Measurements from ENCODE around the gene FAM240A.

The FAM240A gene

DNA sequence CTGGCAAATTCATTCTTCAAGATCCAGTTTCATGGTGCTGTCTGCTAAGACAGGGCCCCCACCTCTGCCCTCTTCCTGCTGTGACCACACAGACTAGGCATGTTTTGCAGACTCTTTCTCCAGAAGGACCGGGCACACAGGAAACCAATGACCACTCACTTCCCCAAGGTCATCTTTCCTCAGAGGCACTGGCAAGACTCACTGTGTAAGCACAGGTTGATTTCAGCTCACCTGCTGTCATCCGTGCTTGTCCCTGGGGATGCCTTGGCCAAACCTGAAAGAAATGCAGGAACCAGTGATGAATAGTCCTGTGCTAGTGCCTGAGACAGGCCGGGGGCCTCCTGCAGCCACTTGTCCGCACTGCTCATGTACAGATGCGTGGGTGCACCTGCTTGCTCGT, 47.7 kb downstream of the FAM240A start:
- FAIRE-seq (no peak), DNase-seq (ENCODE audit: insufficient read length, low spot score) (no peak)

DNA sequence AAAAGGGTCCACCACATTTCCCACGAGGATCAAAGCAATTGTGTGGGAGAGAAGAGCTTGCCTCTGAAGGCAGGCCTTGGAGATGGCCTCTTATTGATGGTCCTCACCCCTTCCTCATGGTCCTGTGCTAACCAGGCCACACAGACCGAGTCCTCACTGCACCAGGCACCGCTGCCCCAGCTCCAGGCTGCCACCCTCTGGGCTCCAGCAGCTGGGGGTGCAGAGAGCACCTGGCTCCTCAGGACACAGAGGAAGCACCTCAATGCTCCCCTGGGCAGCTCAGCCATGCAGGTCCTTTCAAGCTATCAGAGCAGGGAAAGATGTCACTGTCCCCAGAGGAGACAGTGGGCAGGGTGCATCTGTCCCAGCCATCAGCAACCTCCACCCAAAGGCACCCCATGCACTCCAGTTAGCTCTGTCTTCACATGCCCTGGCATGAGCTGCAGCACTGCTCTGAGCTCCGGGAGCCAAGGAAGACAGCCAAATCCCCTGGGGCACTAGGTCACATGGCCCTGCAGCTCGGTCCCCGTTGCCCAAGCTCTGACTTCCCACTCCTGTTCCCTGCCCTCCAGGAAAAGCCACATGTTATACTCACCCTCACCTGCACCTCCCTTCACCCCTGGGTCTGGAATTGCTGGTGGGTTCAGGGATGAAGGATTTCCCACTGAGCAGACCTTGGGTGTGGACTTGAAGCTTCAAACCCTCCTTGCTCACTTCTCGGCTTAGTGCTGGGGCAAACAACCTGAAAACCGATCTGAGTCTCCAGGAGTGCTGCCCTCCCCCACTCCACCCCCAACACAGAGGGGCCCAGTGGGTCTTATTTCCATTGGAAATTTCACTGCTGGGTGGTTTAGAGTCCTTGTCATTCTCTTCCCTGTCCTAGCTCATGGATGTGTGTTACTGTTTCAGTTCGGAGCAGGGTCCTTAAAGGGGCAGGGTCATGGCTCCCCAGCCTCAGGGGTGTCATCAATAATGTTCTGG, 48.5 kb downstream of the FAM240A start:
- no peak for DNase-seq (ENCODE audit: insufficient read length, low spot score)
- no peak for FAIRE-seq

DNA sequence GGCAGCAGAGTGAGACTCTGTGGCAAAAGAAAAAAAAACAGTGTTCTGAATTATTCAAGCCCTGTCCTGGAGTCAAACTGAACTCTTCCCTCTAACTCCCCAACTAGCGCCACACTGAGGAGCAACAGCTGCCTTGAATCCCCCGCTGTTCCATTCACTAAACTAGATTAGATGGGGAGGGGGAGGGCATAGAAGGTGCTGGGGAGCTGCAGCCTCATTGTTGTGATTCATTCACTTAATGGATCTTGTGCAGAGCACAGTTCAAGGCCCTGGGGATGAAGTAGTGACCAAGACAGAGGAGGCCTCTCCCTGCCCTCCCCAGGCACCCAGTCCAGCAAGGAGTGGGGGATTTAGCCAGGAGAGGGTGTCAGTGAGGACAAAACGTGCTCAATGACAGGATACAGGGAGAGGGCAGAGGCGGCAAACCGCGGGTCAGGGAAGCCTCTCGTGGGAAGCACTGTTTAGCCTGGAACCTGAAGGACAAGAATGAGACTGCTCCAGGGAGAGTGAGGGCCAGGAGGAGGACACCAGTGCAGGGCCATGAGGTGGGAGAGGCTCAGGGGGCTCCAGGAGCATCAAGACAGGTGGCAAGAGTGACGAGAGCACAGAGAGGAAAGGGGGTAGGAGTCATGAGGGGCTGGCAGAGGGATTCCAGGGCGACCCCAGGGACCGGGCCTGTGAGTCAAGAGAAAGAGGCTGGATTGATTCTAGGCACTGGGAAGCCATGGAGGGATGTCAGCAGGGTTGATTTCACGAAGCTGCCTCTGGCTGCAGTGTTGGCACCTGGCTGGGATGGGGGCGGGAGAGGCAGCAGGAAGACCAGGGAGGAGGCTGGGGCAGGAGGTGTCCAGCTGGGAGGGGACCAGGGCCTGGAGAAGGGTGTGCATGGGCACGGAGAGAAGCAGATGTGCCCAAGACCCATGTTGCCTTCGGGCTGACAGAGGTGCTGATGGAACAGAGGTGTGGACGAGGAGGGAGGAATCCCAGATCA, 49.7 kb downstream of the FAM240A start:
- FAIRE-seq (no peak), DNase-seq (ENCODE audit: insufficient read length, low spot score) (no peak)

DNA sequence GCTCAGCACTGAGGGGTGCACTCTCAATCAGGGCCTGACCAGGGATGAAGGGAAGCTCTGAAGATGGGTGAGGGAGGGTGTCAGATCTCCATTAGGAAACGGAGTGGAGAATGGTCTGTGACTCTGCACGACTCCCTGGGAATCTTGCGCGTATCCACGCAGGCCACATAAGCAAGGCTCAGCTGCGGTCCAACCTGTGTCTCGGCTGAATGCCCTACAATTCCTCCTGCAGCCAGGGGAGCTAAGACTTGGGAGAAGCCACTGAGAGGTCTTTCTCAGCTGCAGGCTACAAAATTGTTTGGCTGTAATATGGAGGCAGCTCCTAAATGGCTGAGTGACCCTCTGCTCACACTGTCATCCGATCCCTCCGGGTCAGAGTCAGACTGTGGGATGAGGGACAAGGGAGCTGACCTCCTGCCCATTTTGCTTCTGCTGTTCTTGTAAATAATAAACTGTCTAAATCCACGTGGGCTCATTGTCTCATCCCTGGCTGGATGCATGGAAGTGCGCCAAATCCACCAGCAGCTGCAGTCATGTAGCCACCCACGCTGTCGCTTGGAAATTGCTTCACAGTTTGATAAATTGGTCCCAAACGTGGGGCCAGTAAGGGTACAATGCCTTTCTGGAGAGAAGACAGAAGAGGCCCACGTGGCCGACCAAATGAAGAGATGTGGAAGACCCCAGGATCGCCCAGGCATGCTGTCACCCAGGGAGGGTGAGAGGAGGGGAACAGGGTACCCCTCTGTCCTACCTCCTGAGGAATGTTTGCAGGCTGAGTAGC, 50.6 kb downstream of the FAM240A start:
- FAIRE-seq (no peak), DNase-seq (ENCODE audit: insufficient read length, low spot score) (no peak)

DNA sequence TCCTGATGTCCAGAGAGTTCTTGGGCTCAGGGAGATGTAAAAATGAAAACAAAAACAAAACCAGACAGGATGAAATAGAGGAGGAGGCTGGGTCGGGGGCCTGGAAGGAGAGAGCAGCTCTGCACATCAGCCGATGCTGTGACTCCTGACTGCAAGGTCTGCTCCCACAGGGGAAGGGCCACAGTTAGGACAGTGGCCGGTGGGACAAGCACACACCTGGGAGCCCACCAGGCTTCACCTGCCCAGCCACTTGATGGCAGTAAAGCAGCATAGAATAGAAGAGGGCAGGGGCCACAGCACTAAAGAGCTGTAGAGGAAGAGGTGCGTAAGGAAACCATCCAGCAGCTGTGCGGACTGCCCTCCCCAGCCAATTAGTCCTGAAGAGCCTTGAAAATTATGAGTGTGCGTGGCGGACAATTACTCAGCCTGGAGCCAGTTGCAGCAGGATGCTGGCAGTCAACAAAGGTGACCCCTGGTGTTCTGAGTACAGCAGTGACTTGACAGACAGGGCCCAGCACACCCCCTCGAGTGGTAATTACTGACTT, 51.3 kb downstream of the FAM240A start:
- DNase-seq (ENCODE audit: insufficient read length, low spot score) (no peak), FAIRE-seq (no peak)

DNA sequence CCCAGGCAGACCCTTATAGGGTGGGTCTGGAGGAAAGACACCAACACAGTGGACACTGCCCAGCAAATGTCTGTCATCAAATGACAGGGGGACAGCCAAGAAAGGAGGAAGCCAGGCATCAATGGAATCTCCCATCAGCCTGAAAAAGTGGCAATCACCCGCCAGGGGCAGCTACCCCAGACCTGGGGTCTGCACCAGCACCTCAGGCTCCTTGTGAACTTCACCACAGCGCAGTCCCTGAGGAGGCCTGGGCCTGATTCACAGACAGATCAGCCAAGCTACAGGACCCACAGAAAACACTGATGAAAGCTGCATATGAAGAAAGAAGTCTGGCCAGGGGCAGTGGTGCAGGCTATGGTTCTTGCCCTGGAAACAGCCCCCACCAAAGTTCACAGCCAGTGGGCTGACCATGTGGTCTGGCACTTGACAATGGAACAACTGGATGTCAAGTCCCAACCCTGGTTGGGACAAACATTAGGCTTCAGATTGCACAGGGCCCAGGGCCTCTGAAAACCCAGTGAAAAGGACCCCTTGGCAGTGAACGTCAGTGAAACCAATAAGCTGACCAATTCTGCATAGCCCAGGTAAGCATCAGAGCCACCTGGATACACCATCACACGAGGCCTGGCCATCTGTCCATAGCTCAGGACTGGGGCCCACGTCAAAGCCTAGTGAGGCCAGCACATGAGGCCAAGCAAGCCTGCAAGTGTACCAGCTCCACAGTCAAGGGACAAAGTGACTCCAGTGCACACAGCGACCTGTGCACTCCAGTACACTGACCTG, 52.1 kb downstream of the FAM240A start:
- FAIRE-seq (no peak), DNase-seq (ENCODE audit: insufficient read length, low spot score) (no peak)

DNA sequence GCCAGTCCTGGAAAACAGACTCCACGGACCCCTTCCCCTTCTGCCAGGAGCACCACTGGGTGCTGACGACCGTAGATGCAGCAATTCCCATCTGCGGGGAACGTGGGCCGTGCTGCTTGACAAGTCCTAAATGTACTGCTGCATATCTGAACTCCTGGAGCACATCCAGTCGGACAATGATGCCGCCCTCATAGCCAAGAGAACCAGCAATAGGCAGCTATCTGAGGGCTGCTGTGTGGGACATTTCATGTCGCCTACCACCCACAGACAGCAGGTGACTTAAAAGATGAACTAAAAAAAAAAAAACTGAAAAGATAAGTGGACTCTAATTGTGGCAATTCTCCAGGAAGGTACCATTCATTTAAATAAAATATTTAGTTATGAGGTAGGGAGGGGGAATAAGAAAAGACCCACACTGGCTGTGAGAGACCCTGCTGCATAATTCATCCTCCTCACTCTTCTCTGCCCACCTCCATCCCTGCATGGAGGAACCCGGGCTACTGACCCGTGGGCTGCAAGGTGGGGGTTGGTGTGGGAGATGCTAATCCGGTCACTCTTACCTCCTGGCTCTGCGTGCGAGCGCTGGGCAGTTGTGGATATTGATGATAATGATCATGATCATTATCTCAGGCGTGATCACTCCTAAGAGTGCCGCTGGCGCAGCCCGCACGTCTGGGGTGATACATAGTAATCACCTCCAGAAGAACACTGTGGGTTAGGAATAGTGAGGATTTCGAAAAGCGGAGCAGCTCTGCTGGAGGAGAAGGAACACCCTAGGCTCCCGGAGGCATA, 52.8 kb downstream of the FAM240A start:
- no peak for DNase-seq (ENCODE audit: insufficient read length, low spot score)
- no peak for FAIRE-seq

DNA sequence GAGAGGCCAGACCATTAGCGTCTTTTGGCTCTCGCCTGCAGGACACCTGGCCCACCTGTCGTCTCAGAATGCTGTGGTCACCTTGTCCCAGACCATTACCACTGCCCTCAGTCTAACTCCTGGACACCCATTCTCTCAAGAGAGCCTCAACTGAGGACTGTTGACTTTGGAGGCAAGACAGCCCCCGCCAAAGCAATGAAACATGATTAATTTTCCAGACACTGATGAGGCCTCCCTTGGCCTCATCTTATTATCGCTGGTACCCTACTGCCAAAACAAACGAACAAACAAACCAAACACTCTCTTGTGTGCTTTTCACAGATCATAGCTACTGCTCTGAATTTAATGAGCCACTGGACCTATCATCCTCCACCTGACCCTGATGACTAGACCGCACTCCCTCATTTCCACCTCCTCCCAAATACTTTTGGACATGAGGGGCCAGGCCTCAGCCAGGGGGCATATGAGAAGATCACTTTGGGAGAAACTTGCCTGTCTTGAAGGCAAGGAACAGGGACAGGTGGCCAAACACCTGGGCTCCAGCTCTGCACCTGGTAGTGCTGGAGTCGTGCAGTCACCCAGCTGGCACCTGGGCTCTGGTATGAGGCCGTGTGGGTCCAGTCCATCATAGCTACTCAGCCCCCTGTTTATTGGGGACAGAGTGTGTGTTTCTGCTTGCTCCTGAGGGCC, 53.6 kb downstream of the FAM240A start:
- DNase-seq (ENCODE audit: insufficient read length, low spot score): no peak

DNA sequence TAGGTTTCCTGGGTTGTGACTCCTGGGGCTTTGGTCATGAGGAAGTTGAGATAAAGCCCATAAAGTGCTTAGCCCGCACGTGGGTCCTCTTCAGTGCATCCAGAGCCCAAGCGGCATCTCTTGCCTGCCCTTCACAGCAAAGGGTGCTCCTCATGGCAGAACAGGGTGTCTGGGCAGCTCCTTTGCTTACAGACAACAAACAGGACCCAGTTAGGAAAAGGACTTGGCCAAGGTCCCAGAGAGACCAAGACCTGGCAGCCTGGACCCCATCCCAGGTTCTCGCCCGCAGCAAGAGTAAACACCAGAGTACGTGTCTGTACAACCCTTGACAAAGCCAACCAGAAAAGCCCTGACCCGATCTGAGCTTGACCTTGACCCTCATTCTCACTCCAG, 54.1 kb downstream of the FAM240A start:
- FAIRE-seq: no peak
- no peak for DNase-seq (ENCODE audit: insufficient read length, low spot score)

More for the DNA sequence above, 53.6 kb downstream of the FAM240A start:
- FAIRE-seq: no peak

DNA sequence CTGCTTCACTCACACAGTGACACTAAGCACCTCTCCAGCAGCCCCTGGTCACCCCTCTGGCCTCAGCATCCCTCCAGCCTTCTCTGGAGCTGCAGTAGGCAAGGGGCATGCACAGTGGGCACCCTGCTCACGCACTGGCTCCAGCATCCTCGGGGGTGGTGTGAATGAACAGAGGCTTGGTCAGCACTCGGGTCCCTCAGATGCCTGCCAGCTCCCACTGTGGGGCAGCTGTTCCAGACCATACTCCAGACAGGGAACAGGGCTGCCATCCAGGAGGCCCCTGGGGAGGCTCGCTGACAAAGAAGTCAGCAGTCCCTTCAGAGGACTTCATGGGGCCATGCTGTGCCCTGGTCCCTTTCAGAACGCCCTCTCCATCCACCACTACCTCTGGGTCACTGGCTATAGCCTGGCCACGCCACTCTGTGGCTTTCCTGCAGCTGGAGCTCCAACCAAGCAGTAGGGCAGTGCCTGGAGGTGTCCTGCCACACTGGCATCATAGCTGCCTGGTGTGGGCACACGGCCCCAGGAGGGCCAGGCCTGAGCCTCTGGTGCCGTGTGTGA, 54.8 kb downstream of the FAM240A start:
- FAIRE-seq: no peak
- DNase-seq (ENCODE audit: insufficient read length, low spot score): no peak

DNA sequence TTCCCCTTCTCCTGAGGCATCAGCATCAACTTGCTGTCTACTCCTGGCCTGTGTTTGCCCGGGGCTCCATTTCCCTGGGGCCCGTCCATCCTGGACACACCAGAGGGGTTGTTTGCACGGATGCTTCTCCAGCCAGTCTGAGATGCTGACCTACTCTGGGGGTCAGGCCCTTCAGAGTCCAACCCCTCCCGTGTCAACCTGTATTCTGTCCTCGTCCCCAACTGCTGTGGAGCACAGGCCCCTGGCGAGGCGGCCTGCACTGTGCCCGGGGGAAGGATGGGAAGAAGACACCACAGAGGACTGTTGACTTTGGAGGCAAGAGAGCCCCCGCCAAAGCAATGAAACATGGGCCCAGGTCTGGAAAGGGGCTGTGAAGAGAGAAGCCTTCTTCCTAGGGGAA, 55.3 kb downstream of the FAM240A start:
- FAIRE-seq (no peak), DNase-seq (ENCODE audit: insufficient read length, low spot score) (no peak)

DNA sequence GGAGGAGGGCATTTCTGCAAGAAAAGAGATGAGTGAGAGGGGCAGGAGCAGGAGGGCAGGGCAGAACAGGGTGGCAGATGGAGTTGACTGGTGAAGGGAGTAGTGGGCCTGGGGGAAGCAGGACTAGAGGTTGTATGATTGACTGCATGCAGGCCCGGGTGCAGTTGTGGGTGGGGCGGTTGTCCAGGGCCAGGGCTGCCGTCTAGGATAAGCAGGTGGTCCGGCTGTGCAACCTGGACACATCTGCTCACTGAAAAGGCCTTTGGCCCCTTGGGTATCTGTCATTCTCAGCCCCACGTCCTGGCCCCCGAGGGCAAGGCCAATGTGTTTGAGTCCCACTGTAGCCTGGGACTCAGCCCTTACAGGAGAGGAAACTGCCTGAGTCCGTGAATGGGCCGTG, 55.8 kb downstream of the FAM240A start:
- no peak for FAIRE-seq

DNA sequence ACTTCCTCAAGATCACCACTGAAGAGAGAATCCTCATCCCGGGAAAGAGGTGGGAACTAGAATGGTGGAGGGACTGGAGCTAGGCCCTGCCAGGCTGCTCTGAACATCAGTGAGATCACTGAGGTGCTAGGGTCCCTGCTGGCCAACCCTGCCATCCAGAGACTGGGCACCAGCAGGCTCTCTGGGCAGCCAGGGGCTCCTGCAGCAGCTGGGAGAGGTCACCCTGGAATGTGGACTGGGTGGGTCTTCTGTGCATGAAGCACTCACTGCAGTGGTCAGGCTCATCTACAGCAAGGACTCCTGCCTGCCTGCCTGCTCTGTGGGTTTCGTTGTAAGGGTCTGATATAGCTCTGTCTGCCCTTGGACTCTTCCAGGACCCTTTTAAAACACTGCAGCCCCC, 56.3 kb downstream of the FAM240A start:
- no peak for DNase-seq (ENCODE audit: insufficient read length, low spot score)
- no peak for FAIRE-seq

More for the DNA sequence above, 55.8 kb downstream of the FAM240A start:
- DNase-seq (ENCODE audit: insufficient read length, low spot score): no peak

DNA sequence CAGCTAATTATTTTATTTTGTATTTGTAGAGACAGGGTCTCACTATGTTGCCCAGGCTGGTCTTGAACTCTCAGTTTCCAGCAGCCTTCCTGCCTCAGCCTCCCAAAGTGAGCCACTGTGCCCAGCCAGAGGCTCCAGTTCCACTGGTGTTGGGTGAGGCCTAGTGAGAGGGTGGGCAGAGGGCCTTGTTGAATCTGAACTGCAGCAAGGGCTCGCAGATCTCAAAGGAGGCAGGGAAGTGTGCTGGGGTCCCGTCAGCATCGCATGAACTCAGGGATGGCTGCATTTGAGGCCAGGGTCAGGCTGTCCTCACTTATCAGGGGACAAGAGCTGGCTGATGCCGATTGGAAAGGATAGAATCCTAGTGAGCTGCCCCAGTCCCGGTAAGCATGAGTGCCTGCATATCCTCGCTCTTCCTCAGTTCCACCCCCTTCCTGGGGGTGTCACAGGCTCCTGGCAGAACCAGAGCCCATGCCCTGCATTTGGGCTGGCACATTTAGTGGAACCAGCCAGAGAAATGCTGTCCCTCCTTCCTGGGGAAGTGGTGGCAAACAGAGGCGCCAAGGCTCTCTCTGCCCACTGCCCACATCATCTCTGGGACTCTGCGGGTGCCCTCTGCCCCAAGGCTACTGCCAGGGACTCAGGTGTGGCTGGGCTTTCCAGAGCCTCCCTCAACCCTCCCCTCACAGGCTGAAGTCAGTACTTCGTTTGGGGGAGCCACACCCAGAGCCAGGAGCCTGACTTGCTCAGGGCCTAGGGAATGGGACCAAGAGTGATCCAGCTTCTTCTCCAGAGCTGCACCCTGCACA, 57.1 kb downstream of the FAM240A start:
- FAIRE-seq (no peak), DNase-seq (ENCODE audit: insufficient read length, low spot score) (no peak)

DNA sequence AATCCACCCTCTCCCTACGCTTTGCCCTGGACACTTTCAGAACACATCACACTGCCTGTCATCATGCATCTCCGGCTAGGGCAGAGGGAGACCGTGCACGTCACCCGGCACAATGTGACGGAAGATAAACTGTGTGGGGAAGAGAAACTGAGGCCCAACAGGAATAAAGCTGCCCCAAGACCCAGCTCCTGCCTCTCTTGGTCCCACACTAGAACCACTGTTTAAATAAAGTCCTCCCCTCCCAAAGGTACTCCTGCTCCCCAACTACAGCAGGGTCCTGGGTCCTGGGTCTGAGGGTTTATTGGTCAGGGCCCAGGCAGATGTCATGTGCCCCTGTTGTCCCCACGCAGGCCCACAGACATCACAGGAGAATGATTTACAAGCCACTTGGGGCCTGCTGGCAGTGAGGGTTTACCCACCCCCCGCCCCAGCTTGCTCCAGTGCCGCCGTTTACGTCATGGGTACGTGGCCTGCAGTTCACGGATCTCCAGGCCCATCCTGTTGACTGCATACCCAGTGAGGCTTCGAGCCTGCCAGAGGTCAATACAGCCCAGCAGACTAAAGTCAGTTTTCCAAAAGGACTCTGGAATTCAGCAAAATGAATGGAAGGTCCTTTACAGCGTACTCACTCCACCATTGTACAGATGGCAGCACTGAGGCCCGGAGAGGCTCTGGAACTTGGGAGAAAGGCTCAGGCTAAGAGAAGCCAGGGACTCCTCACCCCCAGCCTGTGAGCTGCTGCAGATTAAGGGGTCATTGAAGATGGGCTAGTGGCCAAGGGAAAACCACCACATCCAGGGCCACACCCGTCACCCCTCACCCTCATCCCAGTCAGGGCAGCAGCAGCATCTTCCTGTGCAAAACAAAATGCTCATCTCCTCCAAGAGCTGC, 57.9 kb downstream of the FAM240A start:
- no peak for FAIRE-seq

DNA sequence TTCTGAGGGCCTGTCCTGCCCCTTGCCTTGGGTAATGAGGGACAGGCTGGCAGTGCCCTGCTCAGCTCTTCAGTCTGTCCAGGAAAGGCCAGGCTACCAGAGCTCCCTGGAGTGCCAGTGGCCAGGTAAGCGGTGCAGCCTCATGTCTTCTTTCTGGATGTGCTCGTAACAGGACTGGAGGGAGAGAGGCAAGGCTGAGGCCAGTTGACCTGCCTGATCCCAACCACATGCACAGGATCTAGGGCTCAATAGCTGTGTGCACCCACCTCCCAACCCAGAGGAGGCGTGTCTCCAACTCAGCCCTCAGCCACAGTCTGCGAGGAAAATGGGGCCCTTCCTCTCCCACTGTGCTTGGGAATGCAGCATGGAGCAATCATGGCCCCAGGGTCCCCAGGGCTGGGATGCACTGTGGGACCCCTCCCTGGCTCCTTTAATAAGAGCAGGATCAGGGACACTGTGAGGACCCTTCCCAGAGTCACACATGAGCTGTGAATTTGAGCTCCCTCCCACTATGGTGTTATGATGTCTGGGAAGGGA, 58.6 kb downstream of the FAM240A start:
- DNase-seq (ENCODE audit: insufficient read length, low spot score) (no peak), FAIRE-seq (no peak)

More for the DNA sequence above, 57.9 kb downstream of the FAM240A start:
- DNase-seq (ENCODE audit: insufficient read length, low spot score): no peak
